Measurements from ENCODE around the gene PSMB2.

GRCh38 chr1:35657851-35658250 lies 16.5 kb upstream of the PSMB2 start:
- TF ChIP-seq TARDBP (IDR thresholded peaks at IDR 0.05), result no peak
- no peak for TF ChIP-seq FOXA1 (IDR thresholded peaks at IDR 0.05)
- TF ChIP-seq ELF4 (IDR thresholded peaks at IDR 0.05), result no peak
- TF ChIP-seq BHLHE40 (IDR thresholded peaks at IDR 0.05; ENCODE audit: borderline replicate concordance), result no peak
- no peak for TF ChIP-seq PKNOX1 (IDR thresholded peaks at IDR 0.05)
- no peak for TF ChIP-seq HDGF (IDR thresholded peaks at IDR 0.05; ENCODE audit: borderline replicate concordance)
- TF ChIP-seq FOXM1 (IDR thresholded peaks at IDR 0.05; ENCODE audit: borderline replicate concordance), result no peak
- no peak for TF ChIP-seq CTBP1 (IDR thresholded peaks at IDR 0.05; ENCODE audit: borderline replicate concordance)
- TF ChIP-seq L3MBTL2 (conservative IDR thresholded peaks at IDR 0.05), result no peak
- no peak for TF ChIP-seq ZNF384 (IDR thresholded peaks at IDR 0.05)
- TF ChIP-seq FOXK2 (IDR thresholded peaks at IDR 0.05), result no peak
- no peak for TF ChIP-seq SP1 (IDR thresholded peaks at IDR 0.05)

All from HEK293T (cell line).